HG02642 (cell line): ENCODE results near the gene TAF4.

ENCODE experiments used
- ATAC-seq: cut with Tn5 transposase; IDR thresholded peaks from one replicate; pipeline ENCODE4 v1.9.1; 2021; ENCODE audit warnings: mild to moderate bottlenecking; ENCODE audit not compliant: unreplicated experiment, poor library complexity

TAF4 gene

GRCh38 chr20:62025832-62026563 lies 39.7 kb downstream of the TAF4 start:
- no peak for ATAC-seq

DNA sequence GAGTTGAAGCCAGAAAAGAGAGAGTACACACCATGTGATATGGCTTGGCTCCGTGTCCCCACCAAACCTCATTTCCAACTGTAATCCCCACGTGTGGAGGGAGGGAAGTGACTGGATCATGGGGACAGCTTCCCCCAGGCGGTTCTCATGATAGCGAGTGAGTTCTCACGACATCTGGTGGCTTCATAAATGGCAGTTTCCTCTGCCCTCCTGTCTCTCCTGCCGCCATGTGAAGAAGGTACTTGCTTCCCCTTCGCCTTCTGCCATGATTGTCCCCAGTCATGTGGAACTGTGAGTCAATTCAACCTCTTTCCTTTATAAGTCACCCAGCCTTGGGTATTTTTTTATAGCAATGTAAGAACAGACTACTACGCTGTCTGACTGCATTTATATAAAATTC lies 40.3 kb downstream of the TAF4 start:
- ATAC-seq = no peak

DNA sequence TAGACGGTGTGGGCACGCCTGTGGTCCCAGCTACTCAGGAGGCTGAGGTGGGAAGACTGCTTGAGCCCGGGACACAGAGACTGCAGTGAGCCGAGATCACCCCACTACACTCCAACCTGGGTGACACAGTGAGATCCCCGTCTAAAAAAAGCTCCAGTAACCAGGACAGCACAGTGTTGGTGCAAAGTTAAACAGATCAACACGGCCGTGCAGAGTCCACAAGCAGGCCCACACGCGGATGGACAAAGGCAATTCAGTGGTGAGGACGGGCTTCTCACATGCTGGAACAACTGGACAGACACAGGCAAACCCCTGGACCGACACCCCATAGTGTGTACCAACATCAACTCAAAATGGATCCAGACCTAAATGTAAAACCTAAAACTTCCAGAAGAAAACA lies 41.7 kb downstream of the TAF4 start:
- no peak for ATAC-seq

DNA sequence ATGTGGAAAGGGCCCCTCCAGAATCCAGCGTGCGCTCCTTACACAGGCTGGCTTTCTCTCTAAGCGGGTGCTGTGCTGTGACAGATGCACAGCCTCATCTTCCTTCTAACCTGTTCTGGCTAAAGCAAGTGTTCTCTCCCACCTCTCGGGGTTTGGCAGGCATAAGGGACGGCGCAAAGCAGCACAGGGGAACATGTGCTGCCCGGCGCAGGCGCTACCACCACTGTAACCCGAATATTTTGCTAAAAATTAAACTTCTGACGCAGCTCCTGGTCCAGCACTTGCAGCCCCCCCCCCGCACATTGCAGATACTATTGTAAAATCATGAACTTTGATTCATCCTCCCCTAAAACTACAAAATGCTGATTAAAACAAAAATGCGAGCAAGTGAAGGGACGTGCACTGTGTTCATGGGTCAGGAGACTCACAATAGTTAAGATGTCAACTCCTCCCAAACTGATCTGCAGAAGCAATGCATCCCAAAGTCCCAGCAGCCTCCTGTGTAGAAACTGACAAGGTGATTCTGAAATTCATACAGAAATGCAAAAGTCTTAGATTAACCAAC lies 43.0 kb downstream of the TAF4 start:
- no peak for ATAC-seq

DNA sequence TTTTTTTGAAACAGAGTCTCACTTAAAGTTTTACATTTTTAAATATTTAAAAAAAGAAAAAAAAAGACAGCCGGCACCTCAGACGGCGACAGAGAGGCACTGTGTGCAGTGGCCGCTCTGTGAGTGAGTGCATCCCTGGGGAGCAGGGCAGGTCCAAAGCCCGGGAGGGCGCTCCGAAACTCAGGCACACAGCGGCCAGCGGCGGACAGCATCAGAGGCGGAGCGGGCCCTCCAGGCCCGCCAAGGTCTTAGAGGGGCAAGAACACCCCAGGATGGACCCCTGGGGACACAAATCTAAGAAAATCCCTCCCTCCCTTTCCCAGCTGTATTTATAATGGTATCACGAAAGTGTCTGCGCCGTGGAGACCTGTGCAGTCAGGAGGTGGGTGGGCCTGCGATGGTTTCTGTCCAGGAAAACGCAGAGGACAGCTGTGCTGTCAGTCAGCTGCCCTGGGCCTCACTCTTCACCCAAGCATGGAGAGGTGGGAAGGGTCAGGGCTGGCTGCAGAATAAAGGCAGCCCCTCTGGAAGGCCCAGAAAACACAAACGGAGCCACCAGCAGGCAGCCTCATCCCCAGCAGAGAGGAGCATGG lies 43.8 kb downstream of the TAF4 start:
- no peak for ATAC-seq

DNA sequence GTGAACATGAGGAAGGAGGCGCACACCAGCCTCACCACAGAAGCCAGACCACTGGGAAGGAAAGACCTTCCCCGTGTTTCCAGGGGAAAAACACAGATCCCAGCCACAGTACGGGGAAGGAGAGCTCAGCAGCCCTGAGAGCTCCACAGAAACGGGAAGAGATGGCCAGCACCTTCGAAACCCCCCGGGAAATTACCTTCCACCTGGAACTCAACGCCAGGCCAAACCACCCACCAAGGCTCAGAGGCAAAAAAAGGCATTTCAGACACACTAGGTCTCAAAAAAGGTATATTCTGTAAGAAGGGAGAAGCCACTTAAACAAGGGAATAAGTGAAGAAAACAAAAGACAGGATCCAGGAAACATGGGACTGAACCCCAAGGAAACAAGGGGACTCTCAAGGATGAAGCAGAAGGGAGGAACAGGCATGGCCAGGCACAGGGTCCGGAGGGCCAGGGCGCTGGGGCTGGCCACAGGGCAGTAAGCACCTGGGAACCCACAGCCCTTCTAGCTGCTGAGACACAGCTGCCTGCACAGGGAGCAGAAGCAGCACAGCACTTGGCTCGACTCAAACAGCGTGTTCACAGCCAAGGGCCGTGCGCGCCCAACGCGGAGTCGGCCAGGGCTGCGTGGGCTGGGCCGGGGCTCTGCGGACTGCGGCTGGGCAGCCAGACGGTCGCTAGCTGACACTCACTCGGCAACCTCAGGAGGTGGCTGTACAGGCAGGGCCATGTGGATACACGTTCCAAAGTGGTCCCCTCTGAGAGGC lies 44.6 kb downstream of the TAF4 start:
- no peak for ATAC-seq

- ATAC-seq = no peak
Observed at GRCh38 chr20:62019881-62020492, 45.7 kb downstream of the TAF4 start.

GRCh38 chr20:62019144-62019805 lies 46.4 kb downstream of the TAF4 start:
- ATAC-seq = no peak

DNA sequence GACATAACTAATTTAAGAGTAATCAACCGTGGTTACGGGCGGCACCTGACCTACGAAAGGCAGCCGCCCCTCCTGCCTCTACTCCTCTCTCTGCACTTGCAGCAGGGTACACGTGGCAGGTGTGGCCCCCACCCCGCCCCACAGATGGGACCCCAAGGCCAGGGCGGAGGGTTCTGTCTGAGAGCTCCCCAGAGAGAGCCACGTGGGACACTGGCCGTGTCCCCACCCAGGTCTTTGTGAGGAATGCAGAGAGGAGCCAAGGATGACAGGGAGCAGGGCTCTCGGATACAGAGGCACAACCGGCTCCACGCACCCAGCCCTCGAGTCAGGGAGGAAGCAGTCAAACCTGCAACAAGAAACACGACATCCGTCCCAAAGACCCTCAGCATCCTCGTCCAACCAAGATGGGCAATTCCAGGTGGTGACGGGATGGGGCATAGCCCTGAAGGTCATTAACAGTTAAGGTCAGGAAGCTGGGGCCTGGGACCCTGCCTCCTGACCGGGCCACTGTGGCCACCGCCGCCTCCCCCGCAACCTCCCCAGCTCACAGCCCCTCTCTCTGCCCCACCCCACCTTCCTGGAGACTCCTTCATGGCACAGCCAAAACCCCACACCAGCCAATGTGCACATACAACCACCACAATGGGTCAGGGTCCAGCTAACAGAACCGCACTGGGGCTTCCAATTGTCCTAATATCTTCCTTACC lies 47.1 kb downstream of the TAF4 start:
- no peak for ATAC-seq

DNA sequence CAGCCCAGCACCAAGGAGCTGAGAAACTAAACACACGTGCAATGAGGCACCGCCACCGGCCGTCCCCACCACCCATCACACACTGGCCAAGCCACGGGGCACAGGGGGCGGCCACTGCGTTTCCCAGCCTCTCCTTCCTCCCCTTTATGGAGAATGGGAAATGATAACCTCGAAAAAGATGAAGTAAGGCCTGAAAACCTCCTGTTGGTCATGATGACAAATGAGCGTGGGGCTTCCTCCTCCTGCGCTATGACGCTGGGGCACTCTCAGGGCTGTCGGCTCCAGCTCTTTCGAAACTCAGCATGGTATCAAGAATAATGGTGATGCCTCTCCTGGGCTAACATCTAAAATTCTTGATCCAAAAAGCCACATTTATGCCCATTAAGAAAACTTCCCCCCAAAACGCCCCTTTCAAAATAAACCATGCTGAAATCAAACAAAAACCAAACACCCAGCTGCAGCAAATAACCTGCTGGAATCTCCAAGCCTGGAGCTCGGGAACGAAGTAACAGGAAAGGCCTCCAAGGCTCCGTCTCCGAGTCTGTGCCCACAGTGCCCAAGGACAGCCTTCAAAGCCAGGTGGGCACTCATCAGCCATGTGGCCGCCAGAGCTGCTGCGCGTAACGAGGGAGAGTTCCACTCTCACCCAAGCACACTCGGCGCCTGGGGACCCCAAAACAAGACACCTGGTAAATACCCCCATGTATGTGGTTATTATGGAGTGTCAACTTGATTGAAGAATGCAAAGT lies 50.0 kb downstream of the TAF4 start:
- ATAC-seq = no peak

DNA sequence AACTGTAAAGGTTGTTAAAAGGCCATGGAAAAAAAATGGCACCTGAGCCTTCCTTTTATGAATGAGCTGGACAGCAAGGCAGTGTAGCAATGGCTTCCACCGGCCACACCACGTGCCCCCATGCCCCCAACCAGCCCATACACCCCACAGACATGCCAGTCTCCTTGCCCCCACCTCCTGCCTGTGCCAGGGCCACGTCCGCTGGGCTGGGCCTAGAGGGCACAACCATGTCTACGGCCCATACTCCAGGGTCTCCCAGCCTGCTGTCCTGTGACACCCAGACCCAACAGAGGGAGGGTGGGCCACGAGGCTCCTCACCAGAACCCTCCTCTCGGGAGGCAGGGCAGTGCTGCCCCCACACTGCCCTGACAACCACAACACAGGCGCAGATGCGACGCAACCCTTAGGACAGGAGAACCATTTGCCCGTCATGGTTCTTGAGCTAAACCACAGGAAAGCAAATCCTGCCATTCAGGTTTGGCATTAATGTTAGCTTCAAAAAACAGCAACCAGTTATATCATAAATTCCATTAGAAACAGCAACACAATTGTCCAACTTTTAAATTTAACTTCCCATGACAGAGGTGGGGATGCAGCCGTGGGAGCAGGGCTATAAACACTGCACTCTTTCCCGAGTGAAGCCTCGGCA lies 50.7 kb downstream of the TAF4 start:
- ATAC-seq = no peak

GRCh38 chr20:62014488-62014775 lies 51.2 kb downstream of the TAF4 start:
- no peak for ATAC-seq

- no peak for ATAC-seq
Observed at GRCh38 chr20:62012631-62013030, 53.0 kb downstream of the TAF4 start.

GRCh38 chr20:62011938-62012534 lies 53.6 kb downstream of the TAF4 start:
- ATAC-seq = no peak

DNA sequence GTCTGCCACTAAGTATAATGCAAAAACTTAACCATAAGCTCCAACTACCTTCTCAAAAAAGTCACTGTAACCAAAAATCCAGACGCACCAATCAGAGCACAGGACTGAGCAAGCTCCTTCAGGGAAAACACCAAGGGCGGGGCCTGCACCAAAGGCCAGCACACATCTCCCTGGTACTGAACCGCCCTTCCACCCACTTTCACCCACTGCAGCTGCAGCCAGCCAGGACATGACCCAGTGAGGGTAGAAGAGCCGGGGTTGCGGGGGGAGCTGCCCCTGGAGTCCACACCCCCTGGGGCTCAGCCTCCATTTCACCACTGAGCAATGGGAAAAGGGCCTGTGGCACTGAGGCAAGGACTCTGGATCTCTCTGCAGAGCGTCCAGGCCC lies 54.3 kb downstream of the TAF4 start:
- no peak for ATAC-seq

GRCh38 chr20:62010551-62011402 lies 54.9 kb downstream of the TAF4 start:
- no peak for ATAC-seq

- no peak for ATAC-seq
Observed at GRCh38 chr20:62009869-62010445, 55.7 kb downstream of the TAF4 start.
